SW480 (cell line): Measurements from ENCODE around the gene C1QL3.

Experiments used
- DNase-seq: peaks from one replicate; pipeline ENCODE4 v3.0.0-alpha.2; 2016; ENCODE audit warnings: low spot score

Gene C1QL3

GRCh38 chr10:16493884-16494536, 27.7 kb downstream of the C1QL3 start:
- DNase-seq, result no peak

DNA sequence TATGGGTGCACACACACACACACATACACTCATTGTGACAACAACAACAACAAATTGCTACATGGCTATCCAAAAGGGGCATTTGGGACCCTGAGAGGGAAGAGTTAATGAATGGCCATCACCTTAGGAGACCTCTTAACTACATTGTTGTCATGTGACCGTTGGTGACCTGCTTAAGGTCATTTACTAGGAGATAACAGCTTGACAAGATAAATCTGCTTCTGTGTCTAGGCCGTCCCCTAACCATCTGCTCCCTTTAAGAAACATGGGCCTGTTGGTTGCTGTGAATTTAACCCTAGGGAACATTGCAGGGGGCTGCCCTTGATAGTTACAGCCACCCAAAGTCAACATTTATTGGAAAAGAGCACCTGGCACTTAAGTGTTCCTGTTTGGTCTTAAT, 29.7 kb downstream of the C1QL3 start:
- no peak for DNase-seq

- no peak for DNase-seq
These were observed 31.2 kb downstream of the C1QL3 start for GRCh38 chr10:16490511-16490910.

DNA sequence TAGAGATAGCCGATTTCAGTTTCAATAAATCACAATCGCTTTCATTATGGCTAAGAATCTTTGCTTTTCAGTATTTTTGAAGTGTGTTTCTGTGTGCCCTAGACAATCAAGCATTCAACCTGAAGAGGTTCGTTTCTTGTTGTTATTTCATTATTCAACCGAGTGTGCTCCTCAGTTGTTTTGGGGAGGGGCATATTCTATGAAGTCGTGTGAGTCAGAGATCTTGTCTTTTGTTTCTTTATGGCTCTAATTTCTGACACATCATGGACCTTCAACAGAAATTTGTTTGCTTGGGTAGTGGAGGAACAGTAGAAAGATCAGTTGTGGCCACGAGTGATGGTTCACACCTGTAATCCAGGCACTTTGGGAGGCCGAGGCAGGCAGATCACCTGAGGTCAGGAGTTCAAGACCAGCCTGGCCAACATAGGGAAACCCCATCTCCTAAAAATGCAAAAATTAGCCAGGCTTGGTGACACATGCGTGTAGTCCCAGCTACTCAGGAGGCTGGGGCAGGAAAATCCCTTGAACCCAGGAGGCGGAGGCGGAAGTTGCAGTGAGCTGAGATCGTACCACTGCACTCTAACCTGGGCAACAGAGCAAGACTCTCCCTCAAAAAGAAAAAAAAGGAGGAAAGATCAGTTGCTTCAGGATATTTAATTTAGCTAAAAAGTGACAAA, 38.3 kb downstream of the C1QL3 start:
- DNase-seq, result no peak

GRCh38 chr10:16481052-16481728, 40.5 kb downstream of the C1QL3 start:
- DNase-seq, result no peak

DNA sequence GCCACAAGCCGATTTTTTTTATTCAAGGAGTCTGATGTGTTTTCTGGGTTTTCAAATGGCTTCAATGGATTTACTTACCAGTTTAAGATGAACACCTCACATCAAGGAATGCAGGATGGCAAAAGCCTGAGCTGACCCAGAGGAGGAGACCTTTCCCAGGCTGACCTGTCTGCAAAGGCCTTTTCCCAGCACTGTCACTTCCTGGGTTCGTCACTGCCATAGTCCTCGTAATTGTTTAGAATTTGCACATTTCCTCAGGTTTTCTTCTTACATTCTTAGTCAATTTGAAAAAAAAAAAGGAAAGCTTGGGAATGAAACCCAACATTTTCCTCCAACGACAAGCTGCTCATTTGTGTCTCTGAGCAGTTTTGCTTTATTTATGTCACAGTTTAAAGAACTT, 42.9 kb downstream of the C1QL3 start:
- no peak for DNase-seq

DNA sequence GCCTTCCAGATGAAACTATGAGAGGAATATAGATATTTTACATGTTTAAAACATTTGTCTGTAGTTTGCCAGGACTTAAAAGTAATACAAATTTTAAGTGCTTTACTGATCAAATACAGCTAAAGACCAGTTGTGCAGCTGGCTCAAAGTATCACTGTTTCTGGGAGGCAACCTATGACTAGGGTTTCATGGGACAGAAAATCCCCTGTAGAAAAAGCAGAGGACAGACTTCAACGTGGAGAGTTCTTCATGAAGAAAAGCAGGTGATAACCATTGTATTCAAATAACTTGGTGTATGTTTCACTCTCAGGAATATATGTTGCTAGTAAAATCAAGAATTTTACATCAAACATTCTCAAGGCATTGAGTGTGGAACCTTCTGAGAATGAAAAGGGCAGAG, 43.9 kb downstream of the C1QL3 start:
- DNase-seq, result no peak

GRCh38 chr10:16472828-16473227, 48.9 kb downstream of the C1QL3 start:
- DNase-seq, result no peak

- DNase-seq, result no peak
These were observed 50.9 kb downstream of the C1QL3 start for GRCh38 chr10:16470747-16471146.

GRCh38 chr10:16466001-16466400, 55.7 kb downstream of the C1QL3 start:
- DNase-seq, result no peak
